ENCODE measurements around the gene ELMOD3.
A peak's percentile ranks its signal among the peaks of the same experiment; 100 is the strongest.
"Not testable (repeated sequence)": the region's sequence is repeated elsewhere in the genome, so short reads cannot be mapped to it uniquely, and the experiment has no call there.

Gene ELMOD3

GRCh38 chr2:85377083-85377482 lies 22.5 kb downstream of the ELMOD3 start:
- no peak for DNase-seq

DNA sequence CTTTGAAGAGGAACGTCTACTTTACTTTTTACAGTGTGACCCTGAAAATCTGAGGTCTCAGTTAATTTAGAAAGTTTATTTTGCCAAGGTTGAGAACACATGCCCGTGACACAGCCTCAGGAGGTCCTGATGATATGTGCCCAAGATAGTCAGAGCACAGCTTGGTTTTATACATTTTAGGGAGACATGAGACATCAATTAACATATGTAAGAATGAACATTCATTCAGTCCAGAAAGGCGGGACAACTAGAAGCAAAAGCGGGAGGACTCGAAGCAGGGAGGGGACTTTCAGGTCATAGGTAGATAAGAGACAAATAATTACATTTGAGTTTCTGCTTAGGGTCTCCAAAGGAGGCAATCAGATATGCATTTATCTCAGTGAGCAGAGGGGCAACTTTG lies 23.7 kb downstream of the ELMOD3 start:
- no peak for DNase-seq

DNA sequence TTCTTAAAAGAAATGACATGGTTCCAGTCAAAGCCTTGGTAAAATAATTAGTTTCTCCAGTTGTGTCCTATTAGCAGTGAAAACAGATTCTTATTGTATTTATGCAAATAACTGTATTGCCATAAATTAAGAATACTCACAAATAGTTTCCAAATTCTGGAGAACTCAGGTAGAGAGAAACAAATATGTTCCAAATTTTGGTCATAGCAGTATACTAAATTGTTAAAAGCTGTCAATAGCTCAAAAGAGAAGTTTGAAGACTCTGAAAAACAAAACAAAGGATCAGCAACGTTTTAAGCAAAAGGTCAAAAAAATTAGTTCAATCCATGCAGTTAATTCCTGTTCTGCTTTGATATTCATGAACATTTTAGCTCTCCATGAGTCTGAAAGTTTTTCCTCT lies 25.5 kb downstream of the ELMOD3 start:
- DNase-seq = no peak

DNA sequence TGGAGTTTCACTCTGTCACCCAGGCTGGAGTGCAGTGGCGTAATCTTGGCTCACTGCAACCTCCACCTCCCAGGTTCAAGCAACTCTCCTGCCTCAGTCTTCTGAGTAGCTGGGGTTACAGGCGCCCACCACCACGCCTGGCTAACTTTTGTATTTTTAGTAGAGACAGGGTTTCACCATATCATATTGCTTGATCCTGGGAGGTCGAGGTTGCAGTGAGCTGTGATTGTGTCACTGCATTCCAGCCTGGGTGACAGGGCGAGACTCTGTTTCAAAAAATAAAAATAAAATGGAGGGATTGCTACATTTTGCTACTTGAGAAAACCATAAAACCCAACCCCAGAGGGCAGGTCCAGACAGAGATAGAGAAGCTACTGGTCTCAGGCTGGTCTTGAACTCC lies 28.6 kb downstream of the ELMOD3 start:
- not testable (repeated sequence) for DNase-seq

DNA sequence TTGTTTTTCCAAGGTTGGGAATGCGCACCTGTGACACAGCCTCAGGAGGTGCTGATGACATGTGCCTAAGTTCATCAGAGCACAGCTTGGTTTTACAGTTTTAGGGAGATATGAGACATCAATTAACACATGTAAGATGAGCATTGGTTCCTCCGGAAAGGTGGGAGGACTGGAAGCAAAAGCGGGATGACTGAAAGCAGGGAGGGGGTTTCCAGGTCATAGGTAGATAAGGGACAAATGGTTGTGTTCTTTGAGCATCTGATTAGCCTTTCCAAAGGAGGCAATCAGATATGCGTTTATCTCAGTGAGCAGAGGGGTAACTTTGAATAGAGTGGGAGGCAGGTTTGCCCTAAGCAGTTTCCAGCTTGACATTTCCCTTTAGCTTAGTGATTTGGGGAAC lies 29.3 kb downstream of the ELMOD3 start:
- no peak for DNase-seq

- no peak for DNase-seq
These were observed 31.2 kb downstream of the ELMOD3 start for GRCh38 chr2:85385746-85386145.

GRCh38 chr2:85387754-85388153 lies 33.2 kb downstream of the ELMOD3 start:
- no peak for DNase-seq

DNA sequence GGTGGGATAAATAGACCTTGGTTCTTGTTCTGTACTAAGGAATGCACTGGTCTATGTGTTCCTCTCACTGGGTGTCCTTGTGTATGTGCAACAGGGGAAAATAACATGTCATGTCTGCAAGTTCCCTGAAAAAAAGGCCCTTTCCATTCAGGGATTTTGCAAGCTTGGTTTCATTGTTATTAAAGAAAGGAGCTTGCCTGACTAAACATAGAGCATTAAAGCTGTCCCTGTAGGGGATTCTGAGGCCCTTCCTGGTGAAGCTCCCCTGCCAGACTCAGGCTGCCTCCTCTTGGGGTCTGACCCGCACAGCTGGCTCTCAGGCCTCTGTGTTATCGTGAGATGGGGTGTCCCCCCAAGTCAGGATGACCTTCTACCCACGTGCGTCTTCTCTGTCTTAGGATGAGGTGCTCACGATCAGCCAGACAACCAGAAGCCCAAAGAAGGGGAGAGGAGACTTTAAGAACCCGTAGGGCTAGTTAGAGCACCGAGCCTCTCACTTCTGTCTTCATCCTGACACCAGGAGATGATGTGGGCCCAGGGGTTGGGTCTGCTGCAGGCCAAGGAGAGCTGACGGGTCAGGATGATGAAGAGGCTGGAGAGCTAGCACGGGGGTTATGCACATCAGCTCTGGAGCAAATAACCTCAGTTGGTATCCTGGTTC lies 34.4 kb downstream of the ELMOD3 start:
- no peak for DNase-seq

DNA sequence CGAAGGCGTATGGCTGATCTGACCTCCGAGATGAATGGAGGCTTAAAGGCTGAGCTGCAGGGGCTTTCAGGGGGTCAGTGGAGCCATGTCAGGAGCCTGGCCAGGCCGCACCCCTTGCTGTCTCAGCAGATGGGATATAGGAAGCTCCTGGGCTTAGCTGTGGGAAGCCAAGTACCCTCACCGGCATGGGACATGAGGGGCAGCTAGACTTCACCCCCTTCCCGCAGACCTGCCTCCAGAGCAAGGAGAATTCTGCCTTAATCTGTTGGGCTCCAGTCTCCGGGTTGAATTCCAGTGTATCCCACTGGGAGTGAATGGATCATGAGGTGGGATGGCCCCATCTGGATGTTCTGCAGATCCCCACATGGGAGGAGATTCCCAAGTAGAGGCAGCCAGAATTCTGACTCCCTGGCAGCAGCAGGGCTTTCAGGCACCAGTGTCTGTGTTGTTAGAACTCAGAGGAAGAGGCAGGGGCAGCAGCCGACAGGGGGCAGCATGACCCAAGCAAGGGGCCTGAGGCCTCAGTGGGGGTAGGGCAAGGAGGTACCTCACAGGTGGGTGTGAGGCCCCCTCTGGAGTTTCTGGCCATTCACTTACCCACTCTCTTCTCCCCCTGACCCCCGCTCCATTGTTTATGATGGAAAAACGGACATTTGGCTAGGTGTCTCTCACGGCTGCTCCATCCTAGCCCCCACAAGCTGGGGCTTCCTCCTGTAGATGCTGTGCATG lies 36.5 kb downstream of the ELMOD3 start:
- peak; percentile 26 to 45 for DNase-seq

DNA sequence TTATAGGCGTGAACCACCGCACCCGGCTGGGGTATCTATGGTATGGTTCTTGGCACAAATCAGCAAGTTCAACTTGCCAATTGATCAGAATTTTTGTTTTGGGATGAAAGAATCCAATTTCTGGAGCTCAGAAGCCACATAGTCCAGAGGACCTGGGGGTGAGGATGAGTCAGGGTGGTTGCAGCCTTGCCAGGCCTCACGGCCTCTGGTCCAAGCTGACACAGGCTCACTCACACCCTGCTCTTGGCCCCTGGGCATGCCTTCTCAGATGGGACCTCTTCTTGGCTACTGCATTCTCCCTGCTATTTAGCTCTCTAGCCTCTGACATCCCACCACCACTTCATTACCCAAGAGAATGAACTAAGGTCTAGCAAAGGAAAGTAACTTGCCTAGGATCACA lies 39.3 kb downstream of the ELMOD3 start:
- DNase-seq = no peak

- no peak for DNase-seq
These were observed 39.7 kb downstream of the ELMOD3 start for GRCh38 chr2:85394261-85394681.

GRCh38 chr2:85394976-85395375 lies 40.4 kb downstream of the ELMOD3 start:
- no peak for DNase-seq

GRCh38 chr2:85395912-85396475 lies 41.4 kb downstream of the ELMOD3 start:
- DNase-seq = no peak

DNA sequence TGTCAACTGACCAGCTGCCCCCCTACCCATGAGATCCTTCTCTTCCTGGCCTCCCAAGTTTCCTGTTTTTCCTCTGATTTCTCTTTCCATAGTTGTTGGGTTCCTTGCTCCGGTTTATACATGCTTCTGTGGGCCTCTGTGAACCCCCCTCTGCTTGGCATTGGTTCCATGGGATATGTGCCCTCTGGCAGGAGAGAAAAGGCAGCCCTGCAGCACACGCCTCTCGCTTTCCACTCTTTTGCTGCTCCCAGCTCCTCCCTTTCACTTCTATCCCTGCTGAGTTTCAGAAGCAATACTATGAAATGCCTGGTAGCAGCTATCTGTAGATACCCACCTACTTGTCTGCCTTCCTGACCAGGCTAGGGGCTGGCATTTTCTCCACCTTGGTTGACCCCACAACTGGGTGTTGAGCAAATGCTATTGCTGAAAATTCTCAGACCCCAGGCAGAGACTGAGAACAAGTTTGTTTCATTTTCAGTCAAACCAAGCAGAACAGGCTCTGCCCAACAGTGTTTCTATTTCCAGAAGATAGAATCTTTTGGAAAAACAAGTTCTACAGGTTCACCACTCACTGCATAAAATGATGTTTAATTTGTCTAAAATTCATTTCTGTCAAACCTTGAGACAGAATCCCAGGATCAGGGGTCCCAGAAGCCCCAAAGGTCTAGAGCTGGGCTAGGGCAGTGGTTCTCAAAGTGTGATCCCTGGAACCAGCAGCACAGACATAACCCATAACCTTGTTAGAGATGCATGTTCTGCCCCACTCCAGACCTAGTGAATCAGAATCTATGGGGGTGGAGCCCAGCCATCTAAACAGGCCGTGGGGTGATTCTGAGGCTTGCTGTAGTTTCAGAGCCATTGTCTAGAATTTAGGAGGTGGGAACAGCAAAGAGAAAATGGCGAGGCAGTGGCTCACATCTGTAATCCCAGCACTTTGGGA lies 42.2 kb downstream of the ELMOD3 start:
- no peak for DNase-seq

- DNase-seq = no peak
These were observed 43.4 kb downstream of the ELMOD3 start for GRCh38 chr2:85397925-85398331.

GRCh38 chr2:85398426-85399182 lies 44.0 kb downstream of the ELMOD3 start:
- no peak for DNase-seq

GRCh38 chr2:85399183-85399455 lies 44.5 kb downstream of the ELMOD3 start:
- no peak for DNase-seq

GRCh38 chr2:85400023-85400422 lies 45.5 kb downstream of the ELMOD3 start:
- DNase-seq = no peak

DNA sequence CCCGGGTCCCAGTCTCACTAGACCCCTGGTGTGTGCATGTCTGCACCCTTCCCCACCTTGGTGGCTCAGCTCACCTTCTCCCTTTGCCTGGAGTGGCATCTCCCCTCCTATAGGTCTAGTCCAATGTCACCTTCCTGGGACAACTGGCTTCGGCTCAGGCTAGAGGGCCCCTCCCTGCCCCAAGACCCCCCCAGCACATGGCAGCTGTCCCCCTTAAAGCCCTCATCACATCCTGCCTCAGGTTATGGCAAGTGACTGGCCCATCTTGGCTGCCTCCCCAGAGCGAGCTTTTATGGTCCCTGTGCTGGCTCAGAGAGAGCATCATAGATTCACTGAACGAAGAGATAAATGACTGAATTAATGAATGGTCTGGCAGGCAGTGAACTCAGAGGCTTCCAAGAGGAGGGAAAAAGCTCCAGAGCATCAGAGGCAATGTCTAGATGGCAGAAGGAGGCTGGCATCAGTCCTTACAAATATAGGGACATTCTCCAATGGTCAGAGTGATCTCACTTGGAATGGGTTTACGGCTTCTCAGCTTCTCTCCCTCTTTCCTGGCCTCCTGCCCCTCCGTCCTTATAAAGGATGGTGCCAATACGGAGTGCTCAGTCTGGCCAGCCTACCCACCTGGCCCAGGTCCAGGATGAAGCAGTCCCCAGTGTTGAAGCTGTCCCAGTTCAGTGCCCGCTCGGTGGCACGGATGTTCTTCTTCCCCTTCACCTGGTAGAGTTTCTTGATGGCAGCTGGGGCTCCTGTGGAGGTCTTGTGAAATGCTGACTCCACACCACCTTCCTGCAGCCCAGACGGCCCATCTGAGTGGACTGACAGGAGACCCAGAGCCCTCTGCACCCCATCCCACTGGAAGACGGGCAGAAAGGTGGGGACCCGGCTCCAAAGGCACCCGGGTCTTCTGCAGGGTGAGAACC lies 46.2 kb downstream of the ELMOD3 start:
- DNase-seq = no peak

GRCh38 chr2:85401464-85401805 lies 46.9 kb downstream of the ELMOD3 start:
- no peak for DNase-seq

DNA sequence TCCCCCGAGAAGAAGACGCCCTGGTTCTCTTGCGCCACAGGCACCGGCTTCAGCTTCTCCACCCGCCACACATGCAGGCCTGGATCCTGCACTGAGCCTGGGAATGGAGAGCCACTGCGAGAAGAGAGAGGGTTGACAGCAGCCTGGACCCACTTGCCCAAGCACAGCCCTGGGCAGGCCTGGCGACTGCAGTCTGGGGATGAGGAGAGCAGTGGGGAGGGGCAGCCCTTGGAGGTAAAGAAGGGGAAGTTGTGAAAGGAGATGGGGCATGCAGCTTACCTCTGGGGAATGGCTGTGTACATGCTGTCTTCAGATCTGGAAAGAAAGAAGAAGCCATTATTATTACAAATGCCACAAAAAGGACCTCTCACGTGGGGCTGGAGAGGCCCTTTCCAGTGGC lies 47.3 kb downstream of the ELMOD3 start:
- peak in 1 of 2 donors; percentile 30 for DNase-seq
